ENCODE data around the gene PRR9.
"Not testable (repeated sequence)": the region's sequence is repeated elsewhere in the genome, so short reads cannot be mapped to it uniquely, and the experiment has no call there.

PRR9 gene, protein sequence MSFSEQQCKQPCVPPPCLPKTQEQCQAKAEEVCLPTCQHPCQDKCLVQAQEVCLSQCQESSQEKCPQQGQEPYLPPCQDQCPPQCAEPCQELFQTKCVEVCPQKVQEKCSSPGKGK

DNA sequence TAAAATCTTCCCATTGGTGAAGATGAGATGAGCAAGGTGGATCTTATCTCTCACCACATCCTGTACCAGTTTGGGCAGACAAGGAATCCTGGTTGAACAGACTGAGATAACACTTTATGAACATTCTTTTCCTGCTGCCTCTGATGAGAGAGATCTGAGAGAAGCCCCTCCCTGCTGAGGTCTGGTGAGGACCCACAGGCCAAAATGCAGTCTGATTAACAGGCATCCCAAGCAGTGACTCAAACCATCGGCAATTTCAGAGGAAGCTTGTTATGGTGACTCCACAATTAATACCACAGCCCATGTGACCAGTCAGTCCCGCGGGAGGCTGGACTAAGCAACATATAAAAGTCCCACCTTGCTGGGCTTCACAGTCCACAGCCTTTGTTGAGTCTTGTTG lies at the start of gene PRR9:
Gene PRR9, plus strand, starts transcription at position 373 of the 400 bp plus-strand sequence. CDS start 561 bp downstream, outside the sequence.
- Mint-ChIP-seq H3K36me3 (ENCODE audit: low read depth) (no peaks in the 10 kb centered on the region), H3K9me3 (no peaks in the 10 kb centered on the region), H3K4me3 (no peak within 1 kb of the TSS), H3K4me1 (ENCODE audit: low read depth) (no peaks in the 10 kb centered on the region), H3K27me3 (ENCODE audit: low read depth) (peaks cover 22% of the 10 kb centered on the region), H3K27ac (no peak within 1 kb of the TSS)

- no peaks in the 10 kb centered on the region for H3K36me3 Mint-ChIP-seq (ENCODE audit: low read depth)
- H3K4me3 Mint-ChIP-seq, result no peak overlapping the region
- peaks cover 9% of the 10 kb centered on the region for H3K27me3 Mint-ChIP-seq (ENCODE audit: low read depth)
- H3K27ac Mint-ChIP-seq, result no peak overlapping the region
- no peaks in the 10 kb centered on the region for H3K4me1 Mint-ChIP-seq (ENCODE audit: low read depth)
- H3K9me3 Mint-ChIP-seq, result no peaks in the 10 kb centered on the region
These were observed 48.7 kb upstream of the PRR9 start for GRCh38 chr1:153168686-153169085.

DNA sequence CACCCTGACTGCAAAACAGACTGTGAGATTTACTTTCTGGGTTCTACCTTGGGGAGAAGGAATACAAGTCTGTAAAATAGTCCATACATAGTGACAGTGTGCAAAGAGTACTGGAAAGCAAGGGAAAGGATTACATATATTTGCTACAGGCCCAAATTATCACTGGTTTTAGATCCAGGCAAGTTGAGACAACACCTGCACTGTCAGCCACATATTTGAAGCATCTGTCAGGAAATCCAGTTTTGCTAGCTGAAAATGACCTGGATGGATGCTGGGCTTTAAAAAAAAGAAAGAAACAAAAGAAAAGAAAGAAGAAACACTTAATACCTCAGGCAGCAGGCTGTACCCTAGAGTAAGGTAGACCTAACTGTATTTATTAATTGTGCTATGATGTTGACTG lies 42.8 kb upstream of the PRR9 start:
- Mint-ChIP-seq H3K4me3 (no peak overlapping the region), H3K4me1 (ENCODE audit: low read depth) (no peaks in the 10 kb centered on the region), H3K9me3 (no peaks in the 10 kb centered on the region), H3K36me3 (ENCODE audit: low read depth) (no peaks in the 10 kb centered on the region), H3K27ac (no peak overlapping the region), H3K27me3 (ENCODE audit: low read depth) (peaks cover 2% of the 10 kb centered on the region)

GRCh38 chr1:153178922-153179321 lies 38.5 kb upstream of the PRR9 start:
- H3K27ac Mint-ChIP-seq, result no peak overlapping the region
- H3K27me3 Mint-ChIP-seq (ENCODE audit: low read depth), result peaks cover 3% of the 10 kb centered on the region
- H3K4me1 Mint-ChIP-seq (ENCODE audit: low read depth), result no peaks in the 10 kb centered on the region
- H3K4me3 Mint-ChIP-seq, result no peak overlapping the region
- no peaks in the 10 kb centered on the region for H3K9me3 Mint-ChIP-seq
- no peaks in the 10 kb centered on the region for H3K36me3 Mint-ChIP-seq (ENCODE audit: low read depth)

GRCh38 chr1:153180556-153180955 lies 36.8 kb upstream of the PRR9 start:
- Mint-ChIP-seq H3K9me3 (peaks cover 3% of the 10 kb centered on the region), H3K36me3 (ENCODE audit: low read depth) (no peaks in the 10 kb centered on the region), H3K27me3 (ENCODE audit: low read depth) (peaks cover 3% of the 10 kb centered on the region), H3K27ac (no peak overlapping the region), H3K4me1 (ENCODE audit: low read depth) (no peaks in the 10 kb centered on the region), H3K4me3 (no peak overlapping the region)

GRCh38 chr1:153188301-153188700 lies 29.1 kb upstream of the PRR9 start:
- H3K4me1 Mint-ChIP-seq (ENCODE audit: low read depth); H3K4me3 Mint-ChIP-seq; H3K9me3 Mint-ChIP-seq; H3K36me3 Mint-ChIP-seq (ENCODE audit: low read depth); H3K27ac Mint-ChIP-seq: not testable (repeated sequence)
- H3K27me3 Mint-ChIP-seq (ENCODE audit: low read depth), result peaks cover 10% of the 10 kb centered on the region

DNA sequence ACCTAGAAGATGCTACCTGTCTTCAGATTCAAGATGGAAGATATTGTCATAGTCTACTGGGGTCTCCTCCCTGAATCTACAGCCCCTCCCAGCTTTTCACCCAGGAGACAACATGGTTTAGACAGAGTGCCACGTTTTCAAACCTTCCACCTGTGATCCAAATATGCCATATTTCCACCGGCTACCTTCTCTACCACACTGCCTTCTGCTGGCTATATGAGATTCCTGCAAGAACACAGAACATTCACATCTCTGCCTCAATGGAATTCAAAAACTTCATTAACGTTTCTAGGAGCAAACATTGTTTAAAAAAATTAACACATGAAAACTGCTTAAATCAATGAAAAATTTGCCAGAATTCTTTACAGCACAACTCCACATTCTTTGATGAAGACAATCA lies 27.0 kb upstream of the PRR9 start:
- H3K36me3 Mint-ChIP-seq (ENCODE audit: low read depth), result no peaks in the 10 kb centered on the region
- peaks cover 8% of the 10 kb centered on the region for H3K9me3 Mint-ChIP-seq
- no peaks in the 10 kb centered on the region for H3K4me1 Mint-ChIP-seq (ENCODE audit: low read depth)
- H3K27me3 Mint-ChIP-seq (ENCODE audit: low read depth), result peaks cover 14% of the 10 kb centered on the region
- no peak overlapping the region for H3K27ac Mint-ChIP-seq
- no peak overlapping the region for H3K4me3 Mint-ChIP-seq

GRCh38 chr1:153192697-153193096 lies 24.7 kb upstream of the PRR9 start:
- Mint-ChIP-seq H3K9me3 (no peaks in the 10 kb centered on the region), H3K36me3 (ENCODE audit: low read depth) (no peaks in the 10 kb centered on the region), H3K27me3 (ENCODE audit: low read depth) (peaks cover 17% of the 10 kb centered on the region), H3K4me1 (ENCODE audit: low read depth) (no peaks in the 10 kb centered on the region), H3K4me3 (no peak overlapping the region), H3K27ac (no peak overlapping the region)

- Mint-ChIP-seq H3K4me3 (no peak overlapping the region), H3K36me3 (ENCODE audit: low read depth) (no peaks in the 10 kb centered on the region), H3K27me3 (ENCODE audit: low read depth) (peaks cover 17% of the 10 kb centered on the region), H3K27ac (no peak overlapping the region), H3K4me1 (ENCODE audit: low read depth) (no peaks in the 10 kb centered on the region), H3K9me3 (no peaks in the 10 kb centered on the region)
These were observed 22.9 kb upstream of the PRR9 start for GRCh38 chr1:153194331-153195050.

- H3K4me1 Mint-ChIP-seq (ENCODE audit: low read depth), result no peaks in the 10 kb centered on the region
- peaks cover 20% of the 10 kb centered on the region for H3K27me3 Mint-ChIP-seq (ENCODE audit: low read depth)
- H3K36me3 Mint-ChIP-seq (ENCODE audit: low read depth), result no peaks in the 10 kb centered on the region
- no peak overlapping the region for H3K4me3 Mint-ChIP-seq
- no peak overlapping the region for H3K27ac Mint-ChIP-seq
- no peaks in the 10 kb centered on the region for H3K9me3 Mint-ChIP-seq
These were observed 22.2 kb upstream of the PRR9 start for GRCh38 chr1:153195216-153195615.

- Mint-ChIP-seq H3K4me1 (ENCODE audit: low read depth) (no peaks in the 10 kb centered on the region), H3K4me3 (no peak overlapping the region), H3K27me3 (ENCODE audit: low read depth) (peaks cover 12% of the 10 kb centered on the region), H3K9me3 (no peaks in the 10 kb centered on the region), H3K36me3 (ENCODE audit: low read depth) (no peaks in the 10 kb centered on the region), H3K27ac (no peak overlapping the region)
These were observed 15.4 kb upstream of the PRR9 start for GRCh38 chr1:153202006-153202405.

GRCh38 chr1:153203130-153203529 lies 14.3 kb upstream of the PRR9 start, which contains the start of gene LELP1:
LELP1 (plus strand) TSS chr1:153203430; CDS start chr1:153204708, 1,278 bp downstream.
- H3K27me3 Mint-ChIP-seq (ENCODE audit: low read depth), result peaks cover 12% of the 10 kb centered on the region
- no peaks in the 10 kb centered on the region for H3K4me1 Mint-ChIP-seq (ENCODE audit: low read depth)
- no peak within 1 kb of the TSS for H3K27ac Mint-ChIP-seq
- H3K36me3 Mint-ChIP-seq (ENCODE audit: low read depth), result no peaks in the 10 kb centered on the region
- H3K4me3 Mint-ChIP-seq, result no peak within 1 kb of the TSS
- H3K9me3 Mint-ChIP-seq, result no peaks in the 10 kb centered on the region

- Mint-ChIP-seq H3K27ac (no peak overlapping the region), H3K4me1 (ENCODE audit: low read depth) (no peaks in the 10 kb centered on the region), H3K36me3 (ENCODE audit: low read depth) (no peaks in the 10 kb centered on the region), H3K27me3 (ENCODE audit: low read depth) (peaks cover 6% of the 10 kb centered on the region), H3K4me3 (no peak overlapping the region), H3K9me3 (no peaks in the 10 kb centered on the region)
These were observed 10.8 kb upstream of the PRR9 start for GRCh38 chr1:153206631-153207030.

DNA sequence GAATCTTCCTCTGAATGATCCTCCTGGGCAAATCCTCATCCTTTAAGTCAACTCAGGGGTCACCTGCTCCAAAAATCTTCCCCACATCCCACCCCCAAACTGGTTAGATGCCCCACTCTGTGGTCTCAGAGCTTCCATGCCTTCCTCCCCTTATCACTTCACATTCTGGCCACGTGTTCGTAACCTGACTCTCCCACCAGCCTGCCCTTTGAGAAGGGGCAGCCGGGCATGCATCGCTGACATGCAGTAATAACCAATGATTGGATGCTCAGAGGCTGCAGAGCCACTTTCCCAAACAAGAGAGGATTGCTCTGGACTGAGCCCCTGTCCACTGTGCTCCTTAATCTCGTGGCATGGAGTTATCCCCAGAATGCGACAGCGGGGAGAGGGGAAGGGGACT lies 7.2 kb upstream of the PRR9 start:
- no peaks in the 10 kb centered on the region for H3K36me3 Mint-ChIP-seq (ENCODE audit: low read depth)
- H3K9me3 Mint-ChIP-seq, result no peaks in the 10 kb centered on the region
- no peaks in the 10 kb centered on the region for H3K4me1 Mint-ChIP-seq (ENCODE audit: low read depth)
- H3K4me3 Mint-ChIP-seq, result no peak overlapping the region
- peaks cover 9% of the 10 kb centered on the region for H3K27me3 Mint-ChIP-seq (ENCODE audit: low read depth)
- no peak overlapping the region for H3K27ac Mint-ChIP-seq

DNA sequence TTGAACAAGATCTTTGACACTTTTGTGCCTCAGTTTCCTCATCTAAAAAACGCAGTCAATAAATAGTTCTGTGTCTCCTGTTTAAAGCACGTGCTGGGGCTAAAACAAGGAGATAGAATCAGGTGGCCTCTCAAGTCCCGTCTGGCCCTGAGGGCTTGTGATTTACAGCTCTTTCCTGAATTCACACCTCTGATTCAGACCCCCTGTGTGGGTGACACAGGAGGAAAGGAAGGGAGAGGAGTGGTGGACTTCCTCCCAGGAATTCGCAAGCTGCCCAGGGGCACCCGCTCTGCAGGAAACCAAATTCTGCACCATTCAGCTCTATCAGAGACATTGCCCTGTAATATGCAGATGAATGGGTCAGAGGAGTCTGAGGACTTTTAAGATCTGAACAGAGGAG lies 5.2 kb upstream of the PRR9 start:
- H3K27ac Mint-ChIP-seq, result no peak overlapping the region
- H3K36me3 Mint-ChIP-seq (ENCODE audit: low read depth), result no peaks in the 10 kb centered on the region
- H3K4me1 Mint-ChIP-seq (ENCODE audit: low read depth), result no peaks in the 10 kb centered on the region
- no peak overlapping the region for H3K4me3 Mint-ChIP-seq
- no peaks in the 10 kb centered on the region for H3K9me3 Mint-ChIP-seq
- H3K27me3 Mint-ChIP-seq (ENCODE audit: low read depth), result peaks cover 22% of the 10 kb centered on the region

Measured in T-helper 1 cell treated with Interleukin-12 subunit alpha and Interleukin-12 subunit beta and Interleukin-4 antibody, amounts not matched to agents 30 μg/mL and 1 μg/mL, for 36 hours (primary cell).